ENCODE results near the gene ATG16L2. TPM values are rescaled to one million over a fixed set of nuclear protein-coding genes. Genes with fewer than 3 reads are reported as not detected.

Gene ATG16L2
- total and polyA plus RNA-seq, 2 of the 4 experiments (the other 2 are of a cell fraction), result 1.3 to 12.7 TPM

DNA sequence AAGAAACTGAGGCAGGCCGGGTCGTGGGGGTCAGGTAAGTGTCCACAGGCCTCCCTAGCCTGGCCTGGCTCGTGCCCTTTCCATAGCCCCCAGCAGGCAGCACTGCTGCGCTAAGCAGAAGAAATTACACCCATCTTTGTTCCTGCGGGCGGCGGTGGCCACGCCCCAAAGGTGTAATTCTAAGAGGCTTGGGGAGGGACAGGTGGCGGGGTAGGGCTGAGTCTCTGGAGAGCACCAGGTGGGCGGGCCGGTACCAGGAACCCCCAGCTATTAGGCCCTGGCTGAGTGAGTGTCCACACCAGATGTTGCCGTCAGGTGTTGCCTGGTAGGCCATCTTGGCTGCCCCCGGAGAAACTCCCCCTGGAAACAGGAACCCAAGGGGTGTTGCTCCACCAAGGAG is 49.7 kb upstream of the ATG16L2 start:
- Histone ChIP-seq H2BK5ac (ENCODE audit: low read depth, low read length, poor library complexity, severe bottlenecking) (no peak overlapping the region), H4K5ac (ENCODE audit: low read depth, low read length) (no peak overlapping the region), H3K18ac (ENCODE audit: low read depth, low read length) (no peak overlapping the region), H3K56ac (ENCODE audit: extremely low read depth, insufficient read depth, low read length) (no peak overlapping the region), H4K20me1 (ENCODE audit: insufficient read depth, low read length) (no peaks in the 10 kb centered on the region), H2AK9ac (replicated peaks; ENCODE audit: low read depth, low read length, poor library complexity) (no peak overlapping the region), H2BK120ac (ENCODE audit: low read depth, low read length) (no peak overlapping the region), H3K4me3 (ENCODE audit: insufficient read depth, low read depth, low read length) (no peak overlapping the region), H3K79me1 (ENCODE audit: low read depth in 1 of 2, low read length in 2 of 2) (0 out of 4 replicates have a peak, but pooled peaks cover 0 to 1% of the 10 kb centered on the region in 2 experiments), H3K4me1 (ENCODE audit: control insufficient read depth, insufficient read depth, low read length) (peaks cover 2% of the 10 kb centered on the region; the same call in 1 of the 2 replicates), H3K36me3 (ENCODE audit: control insufficient read depth, insufficient read depth, low read length) (no peaks in the 10 kb centered on the region), H3K4ac (ENCODE audit: low read depth, low read length) (no peak overlapping the region), H3K9ac (ENCODE audit: low read depth, low read length) (no peak overlapping the region), H4K8ac (ENCODE audit: low read depth in 2 of 2, low read length in 2 of 2) (no peak overlapping the region), H3K23ac (ENCODE audit: low read depth, low read length) (no peak overlapping the region), H2AK5ac (ENCODE audit: low read depth, low read length) (no peak overlapping the region), H2BK15ac (ENCODE audit: low read depth, low read length) (no peak overlapping the region), H3K9me3 (ENCODE audit: control insufficient read depth, insufficient read depth, low read length) (peaks cover 5% of the 10 kb centered on the region; the same call in 1 of the 2 replicates), H3K14ac (replicated peaks; ENCODE audit: low read depth, low read length) (no peak overlapping the region), H3K27ac (ENCODE audit: insufficient read depth, low read length) (no peak overlapping the region), H2AFZ (replicated peaks; ENCODE audit: low read length, poor library complexity) (no peak overlapping the region), H4K91ac (ENCODE audit: insufficient read depth, low read depth, low read length) (no peak overlapping the region), H3K4me2 (ENCODE audit: low read depth, low read length) (no peak overlapping the region), H3K27me3 (ENCODE audit: control insufficient read depth, insufficient read depth, low read length) (no peaks in the 10 kb centered on the region), H2BK20ac (ENCODE audit: low read depth, low read length) (no peak overlapping the region), H3K9me1 (ENCODE audit: insufficient read depth, low read length) (no peaks in the 10 kb centered on the region)
- POLR2A ChIA-PET (ENCODE audit: unreplicated experiment), result no interaction called here
- WGBS, 2 experiments (ENCODE audit: extremely low coverage in 2 of 2, insufficient read length in 1 of 2), result 64% methylated on average over 5 of the region's 13 CpGs; no CpG with 5 or more reads in 1 of the 2 experiments
- DNase-seq, result no peak
- dilution Hi-C loops (cut with HindIII; ENCODE audit: low sequenced_read_pairs, unreplicated experiment) (no loop called here), intact Hi-C loops (cut with micrococcal nuclease) (no loop called here), in situ Hi-C loops (cut with MboI; ENCODE audit: low sequenced_read_pairs) (no loop called here)
- no peak for TF ChIP-seq BHLHE40 (IDR thresholded peaks at IDR 0.05; ENCODE audit: low read depth, low read length)
- TF ChIP-seq RCOR1 (IDR thresholded peaks at IDR 0.05; ENCODE audit: insufficient replicate concordance, low read length), result no peak
- TF ChIP-seq, protein P1, sequence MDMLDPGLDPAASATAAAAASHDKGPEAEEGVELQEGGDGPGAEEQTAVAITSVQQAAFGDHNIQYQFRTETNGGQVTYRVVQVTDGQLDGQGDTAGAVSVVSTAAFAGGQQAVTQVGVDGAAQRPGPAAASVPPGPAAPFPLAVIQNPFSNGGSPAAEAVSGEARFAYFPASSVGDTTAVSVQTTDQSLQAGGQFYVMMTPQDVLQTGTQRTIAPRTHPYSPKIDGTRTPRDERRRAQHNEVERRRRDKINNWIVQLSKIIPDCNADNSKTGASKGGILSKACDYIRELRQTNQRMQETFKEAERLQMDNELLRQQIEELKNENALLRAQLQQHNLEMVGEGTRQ (IDR thresholded peaks at IDR 0.05; ENCODE audit: low read depth, low read length), result no peak
- no peak for ATAC-seq (ENCODE audit: low read depth)
- no TSS peak for BruUV-seq (replicated peaks)
- CTCF ChIA-PET, result no interaction called here

Measured in IMR-90 (cell line).